GM23338 (cell line): Measurements from ENCODE around the gene PKDCC. TPM values are rescaled to one million over a fixed set of nuclear protein-coding genes. Genes with fewer than 3 reads are reported as not detected.
A peak's percentile ranks its signal among the peaks of the same experiment; 100 is the strongest.

Experiments
- ATAC-seq: fragments of 200-7000 bp; cut with Tn5 transposase; 3 replicates; pipeline ENCODE4 v1.9.1; 2020
- DNase-seq: peaks from one replicate; pipeline ENCODE4 v3.0.0-alpha.2; 2015; ENCODE audit warnings: low spot score
- H2AFZ ChIP-seq: fragments of 200-600 bp; sonication (generic); 2 replicates; pipeline ENCODE4 v1.8.0; 2016; ENCODE audit warnings: antibody characterized with exemption, mild to moderate bottlenecking, moderate library complexity
- H3F3A ChIP-seq: fragments of 200-600 bp; sonication (generic); replicated peaks from 2 replicates; pipeline ENCODE4 v1.8.0; 2017; ENCODE audit warnings: antibody characterized with exemption, mixed run types, low read depth
- H3K27ac ChIP-seq: fragments of 200-600 bp; sonication (generic); 2 replicates; pipeline ENCODE4 v1.6.1; 2016; ENCODE audit warnings: low read depth
- H3K27me3 ChIP-seq: fragments of 200-600 bp; sonication (generic); 2 replicates; pipeline ENCODE4 v1.8.0; 2016; ENCODE audit warnings: mild to moderate bottlenecking, mixed run types, moderate library complexity; ENCODE audit not compliant: insufficient read depth
- H3K36me3 ChIP-seq: fragments of 200-600 bp; sonication (generic); 2 replicates; pipeline ENCODE4 v1.8.0; 2016; ENCODE audit warnings: mild to moderate bottlenecking; ENCODE audit not compliant: insufficient read depth
- H3K4me1 ChIP-seq: fragments of 200-600 bp; sonication (generic); 2 replicates; pipeline ENCODE4 v1.8.0; 2016; ENCODE audit warnings: mild to moderate bottlenecking, moderate library complexity; ENCODE audit not compliant: insufficient read depth
- H3K4me2 ChIP-seq: fragments of 200-600 bp; sonication (generic); 2 replicates; pipeline ENCODE4 v1.7.1; 2017; ENCODE audit warnings: mixed run types
- H3K4me3 ChIP-seq: fragments of 200-600 bp; sonication (generic); 2 replicates; pipeline ENCODE4 v1.6.1; 2016; ENCODE audit warnings: mixed run types
- H3K79me2 ChIP-seq: fragments of 200-600 bp; sonication (generic); replicated peaks from 2 replicates; pipeline ENCODE4 v1.8.0; 2017; ENCODE audit warnings: mild to moderate bottlenecking; ENCODE audit not compliant: insufficient read depth
- H3K9me2 ChIP-seq: fragments of 200-600 bp; sonication (generic); 2 replicates; pipeline ENCODE4 v1.8.0; 2017; ENCODE audit not compliant: insufficient read depth
- H4K20me1 ChIP-seq: fragments of 200-600 bp; sonication (generic); replicated peaks from 2 replicates; pipeline ENCODE4 v1.8.0; 2017; ENCODE audit warnings: mild to moderate bottlenecking; ENCODE audit not compliant: insufficient read depth
- H3K27ac Mint-ChIP-seq: 2 replicates; pipeline ENCODE4 v1.8.0; 2020; ENCODE audit warnings: inconsistent platforms, mild to moderate bottlenecking, moderate library complexity, mixed read lengths
- H3K27me3 Mint-ChIP-seq: 3 replicates; pipeline ENCODE4 v1.8.0; 2022; ENCODE audit warnings: low read depth, mild to moderate bottlenecking, moderate library complexity, mixed read lengths, inconsistent platforms; ENCODE audit not compliant: insufficient read depth, poor library complexity
- H3K36me3 Mint-ChIP-seq: 3 replicates; pipeline ENCODE4 v1.8.0; 2021; ENCODE audit warnings: low read depth, mild to moderate bottlenecking, inconsistent platforms, moderate library complexity, mixed read lengths
- H3K4me1 Mint-ChIP-seq: 3 replicates; pipeline ENCODE4 v1.8.0; 2020; ENCODE audit warnings: mild to moderate bottlenecking, inconsistent platforms, mixed read lengths
- H3K4me3 Mint-ChIP-seq: 3 replicates; pipeline ENCODE4 v1.8.0; 2021; ENCODE audit warnings: moderate library complexity, mild to moderate bottlenecking, inconsistent platforms, mixed read lengths
- H3K9me3 Mint-ChIP-seq: 3 replicates; pipeline ENCODE4 v1.8.0; 2020; ENCODE audit warnings: moderate library complexity, mild to moderate bottlenecking, inconsistent platforms, mixed read lengths
- CTCF ChIP-seq, 2 experiments: fragments of 200-600 bp in 1 of 2; sonication (generic) in 1 of 2; conservative IDR thresholded peaks; 2 replicates each; pipeline versions ENCODE4 v1.5.1 to v1.6.1; 2016 to 2017; ENCODE audit warnings: antibody characterized with exemption in 2 of 2, low read depth in 2 of 2, mild to moderate bottlenecking in 2 of 2, moderate library complexity in 1 of 2
- EZH2 ChIP-seq: fragments of 200-600 bp; sonication (generic); IDR thresholded peaks from one replicate; pipeline ENCODE4 v1.8.0; 2017; ENCODE audit warnings: antibody characterized with exemption, mild to moderate bottlenecking, low read depth; ENCODE audit not compliant: unreplicated experiment
- JUNB ChIP-seq: IDR thresholded peaks from one replicate; pipeline ENCODE4 v1.6.1; 2016; ENCODE audit warnings: antibody characterized with exemption; ENCODE audit not compliant: unreplicated experiment
- NANOG ChIP-seq: IDR thresholded peaks from 2 replicates; pipeline ENCODE4 v1.6.1; 2016; ENCODE audit warnings: antibody characterized with exemption, borderline replicate concordance
- POLR2AphosphoS5 ChIP-seq: IDR thresholded peaks from 2 replicates; pipeline ENCODE4 v1.6.1; 2016; ENCODE audit warnings: antibody characterized with exemption, low read depth
- STAT1 ChIP-seq: IDR thresholded peaks from one replicate; pipeline ENCODE4 v1.6.1; 2016; ENCODE audit warnings: antibody characterized with exemption; ENCODE audit not compliant: unreplicated experiment
- ZNF331 ChIP-seq: fragments of 250-450 bp; sonication (Bioruptor Pico); IDR thresholded peaks from 2 replicates; pipeline ENCODE4 v1.5.0; 2020; ENCODE audit warnings: low read depth, mild to moderate bottlenecking, moderate library complexity
- ZNF462 ChIP-seq: fragments of 250-450 bp; sonication (Bioruptor Pico); IDR thresholded peaks from 2 replicates; pipeline ENCODE4 v1.5.0; 2020; ENCODE audit warnings: mild to moderate bottlenecking, moderate library complexity
- polyA plus RNA-seq: library from polyadenylated mRNA; unstranded; fragments of >200 nt; fragmentation: Nextera tagmentation; extraction: Ambion mirVana; gene quantifications from 2 replicates; pipeline ENCODE4 v1.2.1, GENCODE V29; 2016
- total RNA-seq: library from RNA; depleted of rRNA; stranded (reverse); fragments of >200 nt; shearing (Covaris generic); gene quantifications from 2 replicates; pipeline ENCODE4 v1.2.3, GENCODE V29; 2014

Gene PKDCC
- total and polyA plus RNA-seq, 2 experiments from 2014 or later, result 7.0 to 44.8 TPM

DNA sequence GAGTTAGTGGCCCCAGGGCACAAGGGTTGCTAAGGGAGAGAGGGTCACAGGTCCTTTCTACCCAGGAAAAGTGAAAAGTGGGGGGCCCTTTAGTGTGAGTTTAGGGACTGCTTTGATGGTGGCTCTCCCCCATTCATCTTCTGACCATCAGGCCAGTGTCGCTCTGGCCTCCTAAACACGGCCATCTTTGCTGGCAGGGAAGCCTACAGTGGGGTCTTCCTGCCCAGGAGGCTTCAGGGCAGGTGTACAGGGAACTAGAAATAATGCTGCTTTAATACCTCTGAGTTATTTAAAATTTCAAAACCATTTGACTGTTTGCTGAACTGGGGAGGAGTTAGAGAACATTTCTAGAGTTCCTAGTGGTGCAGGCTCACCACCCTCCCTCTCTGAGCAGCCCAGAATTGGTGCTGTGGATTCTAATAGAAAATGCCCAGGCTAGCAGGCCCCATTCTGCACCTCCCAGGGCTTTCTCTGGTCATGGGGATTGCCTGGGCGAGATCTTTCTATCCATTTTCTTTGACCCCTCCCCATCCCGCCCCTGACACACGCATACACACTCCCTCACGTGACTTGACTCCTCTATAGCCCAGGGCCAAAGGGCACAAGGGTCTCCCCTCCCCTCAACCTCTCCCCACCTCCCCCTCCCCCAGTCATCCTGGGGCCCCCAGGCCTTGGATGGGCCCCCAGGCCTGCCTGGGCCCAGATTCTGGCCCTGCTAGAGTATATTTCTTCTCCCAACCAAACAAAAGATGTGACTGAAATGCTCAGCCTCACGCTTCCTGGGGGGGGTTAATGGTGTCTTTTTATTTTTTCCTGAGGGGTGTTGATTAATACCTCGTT is 3.1 kb downstream of the PKDCC start (continued):
- TF ChIP-seq ZNF462 (CRISPR knock-in tag) (no peak), ZNF331 (no peak), STAT1 (no peak)

- H3K4me3 Mint-ChIP-seq, result peak overlapping the region; percentile 12; the same call in 2 of the 3 replicates
- H3K27ac Mint-ChIP-seq, result no peak overlapping the region; the same call in 1 of the 2 replicates
- no peak for TF ChIP-seq POLR2AphosphoS5
- TF ChIP-seq JUNB, result no peak
- no peak for TF ChIP-seq CTCF (conservative IDR thresholded peaks at IDR 0.05; ENCODE audit: low read depth in 2 of 2)
- TF ChIP-seq ZNF331, result no peak
- no peak for TF ChIP-seq EZH2
- TF ChIP-seq NANOG, result no peak
- H3K27me3 Mint-ChIP-seq, result peaks cover 23% of the 10 kb centered on the region
- ATAC-seq (no peak), DNase-seq (no peak)
- Histone ChIP-seq H3K79me2 (peaks cover 28% of the 10 kb centered on the region), H3K4me1 (peaks cover 48% of the 10 kb centered on the region), H3K4me3 (no peak overlapping the region), H3K27ac (no peak overlapping the region), H4K20me1 (no peaks in the 10 kb centered on the region), H3K36me3 (no peaks in the 10 kb centered on the region; the same call in 1 of the 2 replicates), H3K9me2 (no peaks in the 10 kb centered on the region), H2AFZ (no peak overlapping the region), H3K27me3 (peaks cover 16% of the 10 kb centered on the region), H3F3A (no peaks in the 10 kb centered on the region), H3K4me2 (0 out of 2 replicates have a peak overlapping the region, but pooled peaks have one; percentile 26)
- peaks cover 60% of the 10 kb centered on the region for H3K4me1 Mint-ChIP-seq
- H3K9me3 Mint-ChIP-seq, result no peaks in the 10 kb centered on the region; the same call in 2 of the 3 replicates
- H3K36me3 Mint-ChIP-seq, result peaks cover 13% of the 10 kb centered on the region
These were observed 3.9 kb downstream of the PKDCC start for GRCh38 chr2:42051543-42052235.
